OCI-LY1 (cell line): Measurements from ENCODE around the gene EIF5.

Experiments
- EZH2 ChIP-seq: fragments of 200-600 bp; sonication (generic), shearing (Covaris generic); IDR thresholded peaks from 2 replicates; pipeline ENCODE4 v1.8.0; 2017; ENCODE audit warnings: borderline replicate concordance, mixed run types, mild to moderate bottlenecking, antibody characterized with exemption, low read length, moderate library complexity, mixed read lengths
- TF ChIP-seq, protein P1 (sequence below): fragments of 200-600 bp; sonication (generic), shearing (Covaris generic); IDR thresholded peaks from 2 replicates; pipeline ENCODE4 v1.5.1; 2017; ENCODE audit warnings: mild to moderate bottlenecking, antibody characterized with exemption, low read length, moderate library complexity, mixed read lengths

DNA sequence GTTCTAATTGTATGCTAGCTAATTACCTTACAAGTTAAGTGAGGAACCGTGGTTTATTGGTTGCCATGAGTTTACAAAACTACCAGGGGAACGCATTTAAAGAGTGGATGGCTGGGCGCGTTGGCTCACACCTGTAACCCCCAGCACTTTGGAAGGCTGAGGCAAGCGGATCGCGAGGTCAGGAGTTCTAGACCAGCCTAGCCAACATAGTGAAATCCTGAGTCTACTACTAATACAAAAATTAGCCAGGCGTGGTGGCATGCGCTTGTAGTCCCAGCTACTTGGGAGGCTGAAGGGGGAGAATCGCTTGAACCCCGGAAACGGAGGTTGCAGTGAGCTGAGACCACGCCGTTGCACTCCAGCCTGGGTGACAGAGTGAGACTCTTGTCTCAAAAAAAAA lies 2.2 kb downstream of the EIF5 start:
- TF ChIP-seq, protein P1, sequence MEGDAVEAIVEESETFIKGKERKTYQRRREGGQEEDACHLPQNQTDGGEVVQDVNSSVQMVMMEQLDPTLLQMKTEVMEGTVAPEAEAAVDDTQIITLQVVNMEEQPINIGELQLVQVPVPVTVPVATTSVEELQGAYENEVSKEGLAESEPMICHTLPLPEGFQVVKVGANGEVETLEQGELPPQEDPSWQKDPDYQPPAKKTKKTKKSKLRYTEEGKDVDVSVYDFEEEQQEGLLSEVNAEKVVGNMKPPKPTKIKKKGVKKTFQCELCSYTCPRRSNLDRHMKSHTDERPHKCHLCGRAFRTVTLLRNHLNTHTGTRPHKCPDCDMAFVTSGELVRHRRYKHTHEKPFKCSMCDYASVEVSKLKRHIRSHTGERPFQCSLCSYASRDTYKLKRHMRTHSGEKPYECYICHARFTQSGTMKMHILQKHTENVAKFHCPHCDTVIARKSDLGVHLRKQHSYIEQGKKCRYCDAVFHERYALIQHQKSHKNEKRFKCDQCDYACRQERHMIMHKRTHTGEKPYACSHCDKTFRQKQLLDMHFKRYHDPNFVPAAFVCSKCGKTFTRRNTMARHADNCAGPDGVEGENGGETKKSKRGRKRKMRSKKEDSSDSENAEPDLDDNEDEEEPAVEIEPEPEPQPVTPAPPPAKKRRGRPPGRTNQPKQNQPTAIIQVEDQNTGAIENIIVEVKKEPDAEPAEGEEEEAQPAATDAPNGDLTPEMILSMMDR: no peak
- TF ChIP-seq EZH2: no peak
